Esophagus muscularis mucosa (tissue), 4 donors: ENCODE data around the gene KIAA0040. TPM values are rescaled to one million over a fixed set of nuclear protein-coding genes. Genes with fewer than 3 reads are reported as not detected.

Experiments used
- total RNA-seq, 4 donors: library from RNA; depleted of rRNA; stranded (reverse); fragments of >200 nt; gene quantifications; one replicate each; pipeline versions ENCODE4 v1.1.0 to v1.2.1, GENCODE V29; 2016

KIAA0040 gene
- total RNA-seq, 4 donors from 2014 or later: 37.0 to 109 (median 45.1) TPM

Other genes with a start within 250 kb of the KIAA0040 start
- 100 to 1,000 TPM in 2 of 4 donors, 10 to 100 TPM in 2; 48.5 to 125 (median 94.7) TPM for gene CACYBP, start 192.8 kb downstream of the KIAA0040 start, total RNA-seq
- 10 to 100 TPM; 17.9 to 31.1 (median 26.1) TPM for gene MRPS14, start 169.4 kb downstream of the KIAA0040 start, total RNA-seq
- gene TNN, start 124.9 kb downstream of the KIAA0040 start, total RNA-seq: under 1 TPM; under 0.01 to 0.45 (median 0.20) TPM